ENCODE measurements around the gene IRAK4. TPM values are rescaled to one million over a fixed set of nuclear protein-coding genes. Genes with fewer than 3 reads are reported as not detected.

Gene IRAK4
- total RNA-seq, 1 experiment from 2014 or later, result 4.9 TPM

- peak; percentile 55 for DNase-seq (ENCODE audit: low read depth)
Observed at GRCh38 chr12:43835656-43836474, 77.1 kb downstream of the IRAK4 start, which contains the start of gene TMEM117. TMEM117 (plus strand) TSS chr12:43836081.

- peak; percentile 10 for DNase-seq (ENCODE audit: low read depth)
Observed at GRCh38 chr12:43836475-43836989, 77.8 kb downstream of the IRAK4 start.

Other genes with a start within 250 kb of the IRAK4 start
- gene ADAMTS20, start 206.7 kb upstream of the IRAK4 start, total RNA-seq (2014; rRNA removed; shearing (Covaris generic)), result 0.03 TPM in 1 of 2 replicates, not detected in the other
- gene PUS7L, start 161 bp upstream of the IRAK4 start, total RNA-seq (2014; rRNA removed; shearing (Covaris generic)), result 10.3 and 12.2 TPM in 2 replicates
- gene TWF1, start 47.4 kb downstream of the IRAK4 start, total RNA-seq (2014; rRNA removed; shearing (Covaris generic)), result 180 and 197 TPM in 2 replicates
- gene TMEM117, start 77.1 kb downstream of the IRAK4 start, total RNA-seq (2014; rRNA removed; shearing (Covaris generic)), result 5.3 and 12.7 TPM in 2 replicates